AG09319 (cell line): Measurements from ENCODE around the gene MESP2.
A peak's percentile ranks its signal among the peaks of the same experiment; 100 is the strongest.
"Not testable (repeated sequence)": the region's sequence is repeated elsewhere in the genome, so short reads cannot be mapped to it uniquely, and the experiment has no call there.

ENCODE experiments used
- DNase-seq: peaks from one replicate; pipeline ENCODE4 v3.0.0-alpha.2; 2010; ENCODE audit warnings: low read depth; ENCODE audit errors: extremely low read depth
- CTCF ChIP-seq: IDR thresholded peaks from 2 replicates; pipeline ENCODE4 v1.5.1; 2011; ENCODE audit warnings: low read depth, mild to moderate bottlenecking, inconsistent platforms, low read length, moderate library complexity

Gene MESP2

GRCh38 chr15:89781891-89782618, 5.9 kb downstream of the MESP2 start:
- DNase-seq = no peak
- no peak for TF ChIP-seq CTCF

GRCh38 chr15:89782619-89782950, 6.5 kb downstream of the MESP2 start:
- DNase-seq = not testable (repeated sequence)

GRCh38 chr15:89783111-89783860, 7.2 kb downstream of the MESP2 start:
- TF ChIP-seq CTCF = no peak
- DNase-seq = peak; percentile 69

GRCh38 chr15:89783861-89784685, 7.9 kb downstream of the MESP2 start:
- DNase-seq = no peak
- no peak for TF ChIP-seq CTCF

- no peak for DNase-seq
- TF ChIP-seq CTCF = no peak
Measured at GRCh38 chr15:89784686-89784960, 8.5 kb downstream of the MESP2 start.

GRCh38 chr15:89785064-89785773, 9.1 kb downstream of the MESP2 start:
- TF ChIP-seq CTCF = no peak

GRCh38 chr15:89785774-89786140, 9.6 kb downstream of the MESP2 start:
- DNase-seq = no peak
- no peak for TF ChIP-seq CTCF

More at GRCh38 chr15:89785064-89785773, 9.1 kb downstream of the MESP2 start:
- no peak for DNase-seq
